Measurements from ENCODE around the gene UTP14A.

UTP14A gene

GRCh38 chrX:129958083-129958465 lies 52.1 kb downstream of the UTP14A start:
- TF ChIP-seq CTCF (IDR thresholded peaks at IDR 0.05; ENCODE audit: borderline replicate concordance, insufficient read depth, low read depth, low read length) = no peak

GRCh38 chrX:129958814-129959492 lies 53.0 kb downstream of the UTP14A start:
- TF ChIP-seq CTCF (IDR thresholded peaks at IDR 0.05; ENCODE audit: borderline replicate concordance, insufficient read depth, low read depth, low read length) = no peak
- no peak overlapping the region for H3K4me3 ChIP-seq (ENCODE audit: low read depth, low read length)

More at GRCh38 chrX:129958083-129958465, 52.1 kb downstream of the UTP14A start:
- no peak overlapping the region for H3K4me3 ChIP-seq (ENCODE audit: low read depth, low read length)

- TF ChIP-seq CTCF (IDR thresholded peaks at IDR 0.05; ENCODE audit: borderline replicate concordance, insufficient read depth, low read depth, low read length) = no peak
- no peak overlapping the region for H3K4me3 ChIP-seq (ENCODE audit: low read depth, low read length)
Observed at GRCh38 chrX:129959493-129959832, 53.5 kb downstream of the UTP14A start.

DNA sequence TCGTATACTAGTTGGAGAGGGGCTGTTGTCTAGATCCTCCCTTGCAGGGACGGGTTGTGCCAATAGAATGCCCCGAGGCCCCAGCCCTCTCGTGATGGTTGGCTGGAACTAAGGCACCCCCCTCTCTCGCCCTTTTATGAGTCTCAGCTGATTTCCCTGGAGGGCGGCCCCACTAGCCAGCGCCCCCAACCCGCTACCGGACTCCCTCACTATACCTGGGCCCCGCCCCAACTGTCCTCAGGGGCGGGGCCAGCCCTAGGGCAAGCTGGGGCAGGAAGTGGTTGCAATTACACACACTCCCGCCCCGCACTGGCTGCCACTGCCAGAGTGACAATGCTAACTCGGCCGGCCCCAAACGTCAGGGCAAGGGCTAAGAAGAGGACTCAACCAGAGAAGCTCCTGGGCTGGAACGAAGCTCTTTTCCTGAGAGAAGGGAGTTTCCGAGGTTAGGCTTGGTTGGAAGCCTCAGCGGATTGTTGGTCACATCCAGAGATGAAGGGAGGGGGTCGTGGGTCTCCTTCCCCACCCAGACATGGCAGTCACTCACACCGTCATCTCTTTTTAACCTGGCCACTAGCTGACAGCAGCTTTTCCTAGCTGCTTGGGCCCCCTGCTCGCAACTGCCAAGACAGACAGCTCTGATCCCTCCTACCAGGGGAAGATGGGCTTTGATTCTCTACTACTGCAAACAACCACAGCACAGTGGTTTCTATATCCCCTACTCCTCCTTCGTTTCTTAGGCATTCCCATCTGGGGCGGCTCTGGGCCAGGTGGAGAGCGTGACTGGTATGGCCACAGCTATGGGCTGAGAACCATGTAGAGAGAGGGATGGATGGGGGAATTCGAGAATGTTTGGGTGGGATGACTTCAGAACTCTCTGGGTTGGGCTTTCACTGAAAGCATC lies 55.5 kb downstream of the UTP14A start:
- peak overlapping the region; percentile 43 for H3K4me3 ChIP-seq (ENCODE audit: low read depth, low read length)
- TF ChIP-seq CTCF (IDR thresholded peaks at IDR 0.05; ENCODE audit: borderline replicate concordance, insufficient read depth, low read depth, low read length) = no peak

DNA sequence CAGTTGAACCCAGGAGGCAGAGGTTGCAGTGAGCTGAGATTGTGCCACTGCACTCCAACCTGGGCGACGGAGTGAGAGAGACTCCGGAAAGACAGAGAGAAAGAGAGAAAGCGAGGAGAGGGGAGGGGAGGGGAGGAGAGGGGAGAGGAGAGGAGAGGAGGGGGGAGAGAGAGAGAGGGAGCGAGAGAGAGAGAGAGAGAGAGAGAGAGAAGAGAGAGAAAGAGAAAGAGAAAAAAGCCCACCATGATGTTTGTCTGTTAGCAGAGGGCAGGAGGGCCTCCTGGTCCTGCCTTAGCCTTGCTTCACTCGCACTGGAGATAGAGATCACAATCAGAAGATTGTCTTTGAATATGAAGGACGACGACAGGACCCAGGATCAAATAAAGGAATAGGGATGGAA lies 57.8 kb downstream of the UTP14A start:
- no peak for TF ChIP-seq CTCF (IDR thresholded peaks at IDR 0.05; ENCODE audit: borderline replicate concordance, insufficient read depth, low read depth, low read length)

DNA sequence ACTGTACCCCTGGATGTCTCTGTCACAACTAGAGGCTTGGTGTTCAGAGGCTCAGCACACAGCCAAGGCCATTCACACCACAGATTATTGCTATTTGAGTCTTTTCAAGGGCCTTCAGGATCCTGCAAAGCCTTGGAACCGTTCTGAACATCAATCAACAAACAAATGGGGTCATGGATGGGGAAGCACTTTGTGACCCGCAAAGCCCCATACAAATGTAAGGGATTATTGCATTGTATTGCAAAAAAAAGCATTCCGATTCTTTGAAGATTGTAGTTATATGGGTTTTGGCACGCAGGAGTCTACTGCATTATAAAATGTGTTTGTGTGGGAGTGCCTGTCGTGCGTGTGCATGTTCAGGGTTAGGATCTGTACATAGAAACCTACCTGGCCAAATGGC lies 59.2 kb downstream of the UTP14A start:
- H3K4me3 ChIP-seq (ENCODE audit: low read depth, low read length) = no peak overlapping the region
- TF ChIP-seq CTCF (IDR thresholded peaks at IDR 0.05; ENCODE audit: borderline replicate concordance, insufficient read depth, low read depth, low read length) = no peak

More for the DNA sequence above, 57.8 kb downstream of the UTP14A start:
- H3K4me3 ChIP-seq (ENCODE audit: low read depth, low read length) = no peak overlapping the region

Data from GM12875 (cell line).